PC-9 (cell line): ENCODE data around the gene EZR. TPM values are rescaled to one million over a fixed set of nuclear protein-coding genes. Genes with fewer than 3 reads are reported as not detected.
A peak's percentile ranks its signal among the peaks of the same experiment; 100 is the strongest.

Experiments
- BruUV-seq: library from RNA; stranded (reverse); fragments of 400-500 nt; replicated peaks from 2 replicates; lab custom pipeline; 2021; lab: Mats Ljungman, UMichigan
- CTCF ChIA-PET: fragments of 300-600 bp; sonication (Branson Sonifier 250); formaldehyde crosslinking; loops from one replicate; lab custom pipeline; 2022; ENCODE audit warnings: antibody characterized with exemption; lab: Charles Lee
- POLR2A ChIA-PET: fragments of 300-600 bp; sonication (Branson Sonifier 250); formaldehyde crosslinking; loops from one replicate; lab custom pipeline; 2022; ENCODE audit warnings: antibody characterized with exemption; ENCODE audit not compliant: unreplicated experiment; lab: Charles Lee
- DNase-seq, 2 experiments: peaks; one replicate each; pipeline versions ENCODE4 v3.0.0 to v3.0.0-alpha.2; 2015 to 2022; ENCODE audit warnings: mixed read lengths in 1 of 2
- H2AFZ ChIP-seq: fragments of 200-600 bp; sonication (generic); 2 replicates; pipeline ENCODE4 v1.8.1; 2017; ENCODE audit warnings: antibody characterized with exemption
- H3F3A ChIP-seq: fragments of 200-600 bp; sonication (generic); 2 replicates; pipeline ENCODE4 v1.8.1; 2017; ENCODE audit warnings: antibody characterized with exemption, mild to moderate bottlenecking, low read depth; ENCODE audit not compliant: insufficient read depth
- H3K27ac ChIP-seq: fragments of 200-600 bp; sonication (generic); 2 replicates; pipeline ENCODE4 v1.6.1; 2016; ENCODE audit warnings: mixed run types
- H3K27me3 ChIP-seq: fragments of 200-600 bp; sonication (generic); 2 replicates; pipeline ENCODE4 v1.6.1; 2016; ENCODE audit warnings: low read depth, mixed run types; ENCODE audit not compliant: insufficient read depth
- H3K36me3 ChIP-seq: fragments of 200-600 bp; sonication (generic); 2 replicates; pipeline ENCODE4 v1.6.1; 2016; ENCODE audit warnings: low read depth, mixed run types
- H3K4me1 ChIP-seq: fragments of 200-600 bp; sonication (generic); replicated peaks from 2 replicates; pipeline ENCODE4 v1.6.1; 2016; ENCODE audit warnings: mixed run types; ENCODE audit not compliant: insufficient read depth
- H3K4me2 ChIP-seq: fragments of 200-600 bp; sonication (generic); 2 replicates; pipeline ENCODE4 v1.6.1; 2017; ENCODE audit warnings: mixed run types
- H3K4me3 ChIP-seq: fragments of 200-600 bp; sonication (generic); 2 replicates; pipeline ENCODE4 v1.6.1; 2016; ENCODE audit warnings: mixed run types
- H3K79me2 ChIP-seq: fragments of 200-600 bp; sonication (generic); 2 replicates; pipeline ENCODE4 v1.6.1; 2017; ENCODE audit warnings: low read depth, mixed run types
- H3K9me2 ChIP-seq: fragments of 200-600 bp; sonication (generic); 2 replicates; pipeline ENCODE4 v1.8.1; 2017; ENCODE audit warnings: mild to moderate bottlenecking; ENCODE audit not compliant: insufficient read depth
- H3K9me3 ChIP-seq: fragments of 200-600 bp; sonication (generic); 2 replicates; pipeline ENCODE4 v1.8.1; 2016; ENCODE audit warnings: low read depth; ENCODE audit not compliant: insufficient read depth
- H4K20me1 ChIP-seq: fragments of 200-600 bp; sonication (generic); 2 replicates; pipeline ENCODE4 v1.8.1; 2017; ENCODE audit not compliant: insufficient read depth
- EZH2 ChIP-seq: fragments of 200-600 bp; sonication (generic); IDR thresholded peaks from 2 replicates; pipeline ENCODE4 v1.8.0; 2017; ENCODE audit warnings: antibody characterized with exemption, low read depth
- intact Hi-C: fragments of 100-400 bp; cut with micrococcal nuclease; formaldehyde crosslinking; loops from one replicate; pipeline ENCODE4 v1.10.0; 2022; ENCODE audit not compliant: unreplicated experiment
- total RNA-seq: library from RNA; stranded (reverse); gene quantifications from 2 replicates; pipeline ENCODE4 v1.2.3, GENCODE V29; 2021
- TF ChIP-seq, protein P1 (sequence below): fragments of 200-600 bp; sonication (generic); conservative IDR thresholded peaks from 2 replicates; pipeline ENCODE4 v1.6.1; 2017; ENCODE audit warnings: mixed run types, antibody characterized with exemption, mild to moderate bottlenecking, moderate library complexity

EZR gene
- total RNA-seq, 1 experiment from 2014 or later: 240 TPM

DNA sequence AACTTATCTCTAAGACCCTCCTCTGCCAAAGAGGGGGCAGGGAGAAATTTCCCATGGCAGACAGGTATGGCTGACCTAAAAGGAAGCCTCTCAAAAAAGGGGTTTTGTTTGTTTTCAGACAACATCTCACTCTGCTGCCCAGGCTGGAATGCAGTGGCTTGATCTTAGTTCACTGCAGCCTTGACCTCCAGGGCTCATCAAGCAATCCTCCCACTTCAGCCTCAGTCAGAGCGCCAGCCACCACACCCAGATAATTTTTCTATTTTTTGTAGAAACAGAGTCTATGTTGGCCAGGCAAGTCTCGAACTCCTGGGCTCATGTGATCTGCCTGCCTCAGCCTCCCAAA lies 3.8 kb downstream of the EZR start:
- peak overlapping the region; percentile 86 for H3K4me3 ChIP-seq
- TF ChIP-seq, protein P1, sequence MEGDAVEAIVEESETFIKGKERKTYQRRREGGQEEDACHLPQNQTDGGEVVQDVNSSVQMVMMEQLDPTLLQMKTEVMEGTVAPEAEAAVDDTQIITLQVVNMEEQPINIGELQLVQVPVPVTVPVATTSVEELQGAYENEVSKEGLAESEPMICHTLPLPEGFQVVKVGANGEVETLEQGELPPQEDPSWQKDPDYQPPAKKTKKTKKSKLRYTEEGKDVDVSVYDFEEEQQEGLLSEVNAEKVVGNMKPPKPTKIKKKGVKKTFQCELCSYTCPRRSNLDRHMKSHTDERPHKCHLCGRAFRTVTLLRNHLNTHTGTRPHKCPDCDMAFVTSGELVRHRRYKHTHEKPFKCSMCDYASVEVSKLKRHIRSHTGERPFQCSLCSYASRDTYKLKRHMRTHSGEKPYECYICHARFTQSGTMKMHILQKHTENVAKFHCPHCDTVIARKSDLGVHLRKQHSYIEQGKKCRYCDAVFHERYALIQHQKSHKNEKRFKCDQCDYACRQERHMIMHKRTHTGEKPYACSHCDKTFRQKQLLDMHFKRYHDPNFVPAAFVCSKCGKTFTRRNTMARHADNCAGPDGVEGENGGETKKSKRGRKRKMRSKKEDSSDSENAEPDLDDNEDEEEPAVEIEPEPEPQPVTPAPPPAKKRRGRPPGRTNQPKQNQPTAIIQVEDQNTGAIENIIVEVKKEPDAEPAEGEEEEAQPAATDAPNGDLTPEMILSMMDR: no peak
- no peak for TF ChIP-seq EZH2
- H3F3A ChIP-seq: peaks cover 87% of the 10 kb centered on the region
- peaks cover 76% of the 10 kb centered on the region for H4K20me1 ChIP-seq
- H3K4me2 ChIP-seq: peak overlapping the region; percentile 98
- BruUV-seq: no TSS peak
- H3K9me2 ChIP-seq: no peaks in the 10 kb centered on the region
- H3K27ac ChIP-seq: peak overlapping the region; percentile 92
- CTCF ChIA-PET: no interaction called here
- peaks cover 84% of the 10 kb centered on the region for H3K79me2 ChIP-seq
- intact Hi-C loops: loop anchor here (5.0 kb wide), 1 partner anchor 97 kb away; no protein-coding TSS in a partner anchor
- H3K36me3 ChIP-seq: peaks cover 75% of the 10 kb centered on the region
- no peak overlapping the region for H2AFZ ChIP-seq
- H3K4me1 ChIP-seq: peaks cover 66% of the 10 kb centered on the region
- POLR2A ChIA-PET: no interaction called here
- no peaks in the 10 kb centered on the region for H3K27me3 ChIP-seq
- H3K9me3 ChIP-seq: no peaks in the 10 kb centered on the region
- no peak for DNase-seq

- intact Hi-C loops: no loop called here
- H3K4me1 ChIP-seq: peaks cover 79% of the 10 kb centered on the region
- H3K27ac ChIP-seq: peak overlapping the region; percentile 92
Observed at GRCh38 chr6:158813032-158813431, 6.1 kb downstream of the EZR start.

GRCh38 chr6:158812611-158813010 lies 6.6 kb downstream of the EZR start:
- no peaks in the 10 kb centered on the region for H3K9me3 ChIP-seq
- H3K27ac ChIP-seq: peak overlapping the region; percentile 92
- H3F3A ChIP-seq: peaks cover 100% of the 10 kb centered on the region
- DNase-seq: peak in 1 of 2 experiments; percentile 58
- no peaks in the 10 kb centered on the region for H3K9me2 ChIP-seq
- BruUV-seq: no TSS peak
- intact Hi-C loops: no loop called here
- no peak overlapping the region for H2AFZ ChIP-seq
- peaks cover 83% of the 10 kb centered on the region for H3K4me1 ChIP-seq
- H3K36me3 ChIP-seq: peaks cover 99% of the 10 kb centered on the region
- ChIA-PET CTCF (no interaction called here), POLR2A (no interaction called here)
- no peak for TF ChIP-seq EZH2
- TF ChIP-seq, protein P1: no peak; the same call in 1 of the 2 replicates
- H3K79me2 ChIP-seq: peaks cover 100% of the 10 kb centered on the region
- no peaks in the 10 kb centered on the region for H3K27me3 ChIP-seq
- H4K20me1 ChIP-seq: peaks cover 100% of the 10 kb centered on the region
- peak overlapping the region; percentile 98 for H3K4me2 ChIP-seq
- peak overlapping the region; percentile 86 for H3K4me3 ChIP-seq

More at GRCh38 chr6:158813032-158813431, 6.1 kb downstream of the EZR start:
- Histone ChIP-seq H3K4me2 (peak overlapping the region; percentile 98), H3K27me3 (no peaks in the 10 kb centered on the region), H3F3A (peaks cover 100% of the 10 kb centered on the region), H4K20me1 (peaks cover 99% of the 10 kb centered on the region), H3K9me2 (no peaks in the 10 kb centered on the region), H3K9me3 (no peaks in the 10 kb centered on the region), H3K36me3 (peaks cover 98% of the 10 kb centered on the region), H2AFZ (no peak overlapping the region), H3K79me2 (peaks cover 100% of the 10 kb centered on the region), H3K4me3 (peak overlapping the region; percentile 86)
- ChIA-PET POLR2A (no interaction called here), CTCF (no interaction called here)
- TF ChIP-seq, protein P1: no peak; the same call in 1 of the 2 replicates
- TF ChIP-seq EZH2: no peak
- DNase-seq: no peak
- BruUV-seq: no TSS peak
